ENCODE results near the gene HCFC1R1.

- TF ChIP-seq CTCF (IDR thresholded peaks at IDR 0.05; ENCODE audit: low read length) (no peak), EZH2phosphoT487 (IDR thresholded peaks at IDR 0.05; ENCODE audit: low read length) (no peak)
These were observed 33.7 kb upstream of the HCFC1R1 start for GRCh38 chr16:3057181-3058138.
